H9 (cell line): ENCODE measurements around the gene FAM240A. TPM values are rescaled to one million over a fixed set of nuclear protein-coding genes. Genes with fewer than 3 reads are reported as not detected.

Experiments
- DNase-seq: peaks from one replicate; pipeline ENCODE4 v3.0.0-alpha.2; 2017
- H2AFZ ChIP-seq: one replicate; pipeline ENCODE4 v1.6.1; 2013; ENCODE audit warnings: mild to moderate bottlenecking, low read length, control low read depth, moderate library complexity
- H2AK5ac ChIP-seq: 2 replicates; pipeline ENCODE4 v1.6.1; 2013; ENCODE audit warnings: low read length, control low read depth, mixed read lengths; ENCODE audit not compliant: insufficient read length
- H2BK120ac ChIP-seq: one replicate; pipeline ENCODE4 v1.6.1; 2013; ENCODE audit warnings: low read depth, mild to moderate bottlenecking, low read length, control low read depth, inconsistent platforms; ENCODE audit not compliant: poor library complexity, severe bottlenecking
- H2BK12ac ChIP-seq: 2 replicates; pipeline ENCODE4 v1.6.1; 2013; ENCODE audit warnings: low read length, control low read depth, mixed read lengths, low read depth; ENCODE audit not compliant: insufficient read length
- H2BK15ac ChIP-seq: 2 replicates; pipeline ENCODE4 v1.6.1; 2013; ENCODE audit warnings: low read depth, low read length, control low read depth
- H2BK20ac ChIP-seq: one replicate; pipeline ENCODE4 v1.6.1; 2013; ENCODE audit warnings: low read depth, mild to moderate bottlenecking, low read length, control low read depth, inconsistent platforms; ENCODE audit not compliant: poor library complexity, severe bottlenecking
- H2BK5ac ChIP-seq: 2 replicates; pipeline ENCODE4 v1.6.1; 2013; ENCODE audit warnings: low read length, control low read depth, mixed read lengths; ENCODE audit not compliant: insufficient read length
- H3K14ac ChIP-seq: 2 replicates; pipeline ENCODE4 v1.6.1; 2013; ENCODE audit warnings: low read length, control low read depth; ENCODE audit not compliant: insufficient read depth
- H3K18ac ChIP-seq: 2 replicates; pipeline ENCODE4 v1.6.1; 2013; ENCODE audit warnings: low read depth, mild to moderate bottlenecking, mixed read lengths, low read length, control low read depth; ENCODE audit not compliant: insufficient read length
- H3K23ac ChIP-seq: 2 replicates; pipeline ENCODE4 v1.6.1; 2013; ENCODE audit warnings: low read length, control low read depth, mixed read lengths, low read depth; ENCODE audit not compliant: insufficient read length
- H3K23me2 ChIP-seq: 2 replicates; pipeline ENCODE4 v1.6.1; 2013; ENCODE audit warnings: low read depth, mild to moderate bottlenecking, mixed read lengths, low read length, control low read depth; ENCODE audit not compliant: insufficient read length, poor library complexity, severe bottlenecking
- H3K27ac ChIP-seq: 2 replicates; pipeline ENCODE4 v1.5.1; 2013; ENCODE audit warnings: low read length, control low read depth, mixed read lengths, low read depth; ENCODE audit not compliant: insufficient read length
- H3K27me3 ChIP-seq: 2 replicates; pipeline ENCODE4 v1.6.1; 2013; ENCODE audit warnings: low read length, control low read depth, inconsistent platforms; ENCODE audit not compliant: insufficient read depth
- H3K4ac ChIP-seq: 2 replicates; pipeline ENCODE4 v1.6.1; 2013; ENCODE audit warnings: low read depth, mild to moderate bottlenecking, control low read depth, inconsistent platforms, low read length, moderate library complexity
- H3K4me1 ChIP-seq: 2 replicates; pipeline ENCODE4 v1.6.1; 2013; ENCODE audit warnings: low read length, control low read depth, inconsistent platforms; ENCODE audit not compliant: insufficient read depth
- H3K4me2 ChIP-seq: 2 replicates; pipeline ENCODE4 v1.6.1; 2013; ENCODE audit warnings: low read length, control low read depth, mixed read lengths; ENCODE audit not compliant: insufficient read length, insufficient read depth
- H3K56ac ChIP-seq: 2 replicates; pipeline ENCODE4 v1.6.1; 2013; ENCODE audit warnings: low read depth, mild to moderate bottlenecking, mixed read lengths, low read length, control low read depth; ENCODE audit not compliant: insufficient read length
- H3K79me1 ChIP-seq: 2 replicates; pipeline ENCODE4 v1.6.1; 2013; ENCODE audit warnings: low read depth, mild to moderate bottlenecking, moderate library complexity, low read length, control low read depth, inconsistent platforms; ENCODE audit not compliant: insufficient read depth, poor library complexity, severe bottlenecking
- H3K79me2 ChIP-seq: 2 replicates; pipeline ENCODE4 v1.6.1; 2013; ENCODE audit warnings: low read length, control low read depth, inconsistent platforms; ENCODE audit not compliant: insufficient read depth
- H3K9ac ChIP-seq: 2 replicates; pipeline ENCODE4 v1.6.1; 2013; ENCODE audit warnings: low read length, control low read depth, mixed read lengths; ENCODE audit not compliant: insufficient read length; ENCODE audit errors: extremely low read depth
- H3K9me3 ChIP-seq: one replicate; pipeline ENCODE4 v1.6.1; 2013; ENCODE audit warnings: low read depth, low read length, inconsistent platforms; ENCODE audit not compliant: control insufficient read depth
- H3T11ph ChIP-seq: one replicate; pipeline ENCODE4 v1.6.1; 2013; ENCODE audit warnings: mild to moderate bottlenecking, low read length, control low read depth, inconsistent platforms
- H4K20me1 ChIP-seq: one replicate; pipeline ENCODE4 v1.6.1; 2013; ENCODE audit not compliant: control insufficient read depth, insufficient read length, insufficient read depth
- H4K5ac ChIP-seq: 2 replicates; pipeline ENCODE4 v1.6.1; 2013; ENCODE audit warnings: low read depth, mild to moderate bottlenecking, mixed read lengths, low read length, control low read depth; ENCODE audit not compliant: insufficient read length
- H4K8ac ChIP-seq: replicated peaks from 2 replicates; pipeline ENCODE4 v1.6.1; 2013; ENCODE audit warnings: low read length, control low read depth, mixed read lengths, low read depth; ENCODE audit not compliant: insufficient read length
- H4K91ac ChIP-seq: 2 replicates; pipeline ENCODE4 v1.6.1; 2013; ENCODE audit warnings: low read depth, mild to moderate bottlenecking, moderate library complexity, mixed read lengths, low read length, control low read depth; ENCODE audit not compliant: insufficient read length
- H3K27ac Mint-ChIP-seq, 3 experiments: 2 replicates in 2 of 3; 3 replicates in 1 of 3; pipeline ENCODE4 v1.8.0; 2020 to 2021; ENCODE audit warnings: mixed read lengths in 3 of 3, mild to moderate bottlenecking in 1 of 3, moderate library complexity in 1 of 3
- H3K27me3 Mint-ChIP-seq: 2 replicates; pipeline ENCODE4 v1.8.0; 2021; ENCODE audit warnings: low read depth, mild to moderate bottlenecking, moderate library complexity, mixed read lengths
- H3K36me3 Mint-ChIP-seq, 3 experiments: 2 replicates in 2 of 3; 3 replicates in 1 of 3; pipeline ENCODE4 v1.8.0; 2020 to 2021; ENCODE audit warnings: low read depth in 3 of 3, mixed read lengths in 3 of 3; ENCODE audit not compliant: insufficient read depth in 1 of 3
- H3K4me1 Mint-ChIP-seq, 2 experiments: 2 replicates each; pipeline ENCODE4 v1.8.0; 2020; ENCODE audit warnings: mixed read lengths in 2 of 2
- H3K4me3 Mint-ChIP-seq, 2 experiments: 2 replicates in 1 of 2; 3 replicates in 1 of 2; pipeline ENCODE4 v1.8.0; 2020 to 2021; ENCODE audit warnings: mild to moderate bottlenecking in 2 of 2, mixed read lengths in 2 of 2, moderate library complexity in 1 of 2
- H3K9me3 Mint-ChIP-seq, 2 experiments: 2 replicates in 1 of 2; 3 replicates in 1 of 2; pipeline ENCODE4 v1.8.0; 2020; ENCODE audit warnings: mild to moderate bottlenecking in 2 of 2, mixed read lengths in 2 of 2, moderate library complexity in 1 of 2
- WGBS: extraction: QIAGEN DNeasy Blood & Tissue Kit; methylation state at CpG from one replicate; pipeline ENCODE4 v1.1.7; 2013; ENCODE audit warnings: missing lambda C conversion rate, low lambda C conversion rate, mixed read lengths; ENCODE audit not compliant: insufficient read length; ENCODE audit errors: extremely low coverage; 5-methylcytosine and 5-hydroxymethylcytosine counted together
- total RNA-seq: library from RNA; stranded (reverse); gene quantifications from 2 replicates; pipeline ENCODE4 v1.2.1, GENCODE V29; 2021
- TF ChIP-seq, protein P1 (sequence below): fragments of 200-600 bp; sonication (generic); conservative IDR thresholded peaks from 3 replicates; pipeline ENCODE4 v1.8.0; 2021; ENCODE audit warnings: antibody characterized with exemption, mild to moderate bottlenecking

The FAM240A gene
- total RNA-seq, 1 experiment from 2014 or later: 0.11 TPM

- Histone ChIP-seq H2AK5ac (no peak overlapping the region), H4K91ac (no peak overlapping the region), H3K79me1 (no peaks in the 10 kb centered on the region), H3K4ac (no peak overlapping the region), H3K4me1 (peaks cover 18% of the 10 kb centered on the region; the same call in 1 of the 2 replicates), H4K8ac (no peak overlapping the region), H2BK12ac (no peak overlapping the region), H2AFZ (no peak overlapping the region), H3K27me3 (no peaks in the 10 kb centered on the region), H4K20me1 (no peaks in the 10 kb centered on the region), H3K18ac (no peak overlapping the region), H2BK120ac (no peak overlapping the region), H3T11ph (no peak overlapping the region), H3K4me2 (no peak overlapping the region), H2BK15ac (no peak overlapping the region), H3K9ac (no peak overlapping the region), H3K79me2 (no peaks in the 10 kb centered on the region), H3K23me2 (no peaks in the 10 kb centered on the region), H2BK5ac (no peak overlapping the region), H3K23ac (no peak overlapping the region), H3K14ac (no peak overlapping the region), H3K56ac (no peak overlapping the region), H3K9me3 (no peaks in the 10 kb centered on the region), H3K27ac (no peak overlapping the region), H2BK20ac (no peak overlapping the region), H4K5ac (no peak overlapping the region)
- TF ChIP-seq, protein P1, sequence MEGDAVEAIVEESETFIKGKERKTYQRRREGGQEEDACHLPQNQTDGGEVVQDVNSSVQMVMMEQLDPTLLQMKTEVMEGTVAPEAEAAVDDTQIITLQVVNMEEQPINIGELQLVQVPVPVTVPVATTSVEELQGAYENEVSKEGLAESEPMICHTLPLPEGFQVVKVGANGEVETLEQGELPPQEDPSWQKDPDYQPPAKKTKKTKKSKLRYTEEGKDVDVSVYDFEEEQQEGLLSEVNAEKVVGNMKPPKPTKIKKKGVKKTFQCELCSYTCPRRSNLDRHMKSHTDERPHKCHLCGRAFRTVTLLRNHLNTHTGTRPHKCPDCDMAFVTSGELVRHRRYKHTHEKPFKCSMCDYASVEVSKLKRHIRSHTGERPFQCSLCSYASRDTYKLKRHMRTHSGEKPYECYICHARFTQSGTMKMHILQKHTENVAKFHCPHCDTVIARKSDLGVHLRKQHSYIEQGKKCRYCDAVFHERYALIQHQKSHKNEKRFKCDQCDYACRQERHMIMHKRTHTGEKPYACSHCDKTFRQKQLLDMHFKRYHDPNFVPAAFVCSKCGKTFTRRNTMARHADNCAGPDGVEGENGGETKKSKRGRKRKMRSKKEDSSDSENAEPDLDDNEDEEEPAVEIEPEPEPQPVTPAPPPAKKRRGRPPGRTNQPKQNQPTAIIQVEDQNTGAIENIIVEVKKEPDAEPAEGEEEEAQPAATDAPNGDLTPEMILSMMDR: no peak
- Mint-ChIP-seq H3K36me3 (no peaks in the 10 kb centered on the region; a peak in 1 of 7 replicates), H3K27ac (peak overlapping the region in 1 of 3 experiments; percentile 13; a peak in 1 of 7 replicates), H3K27me3 (peaks cover 6% of the 10 kb centered on the region), H3K4me3 (no peak overlapping the region), H3K9me3 (no peaks in the 10 kb centered on the region; a peak in 1 of 5 replicates), H3K4me1 (peaks cover 77 to 81% of the 10 kb centered on the region in 2 experiments)
- DNase-seq: peak; percentile 54
- whole genome bisulfite sequencing: no CpG with 5 or more reads among the region's 8 CpGs
These were observed 47.0 kb downstream of the FAM240A start for GRCh38 chr3:46659285-46659684.
